MCF 10A (cell line): ENCODE results near the gene AGBL1. TPM values are rescaled to one million over a fixed set of nuclear protein-coding genes. Genes with fewer than 3 reads are reported as not detected.

Source experiments
- Bru-seq: library from RNA; stranded (reverse); fragments of 400-500 nt; gene quantifications from one replicate; lab custom pipeline; 2021; lab: Mats Ljungman, UMichigan
- BruChase-seq, 2 experiments: library from RNA; stranded (reverse); fragments of 400-500 nt; gene quantifications; one replicate each; lab custom pipeline; 2021; lab: Mats Ljungman, UMichigan
- BruUV-seq: library from RNA; stranded (reverse); fragments of 400-500 nt; replicated peaks from 2 replicates; lab custom pipeline; 2021; lab: Mats Ljungman, UMichigan
- CTCF ChIA-PET: fragments of 300-600 bp; sonication (Branson Sonifier 250); formaldehyde crosslinking; extraction: SDS; loops from one replicate; lab custom pipeline; 2021; ENCODE audit warnings: antibody characterized with exemption, inconsistent platforms; lab: Yijun Ruan, JAX
- POLR2A ChIA-PET: fragments of 300-600, 350-650 bp; sonication (Branson Sonifier 250); formaldehyde crosslinking; extraction: SDS; loops from one replicate; lab custom pipeline; 2020; ENCODE audit warnings: antibody characterized with exemption, inconsistent platforms; lab: Yijun Ruan, JAX
- DNase-seq: peaks from one replicate; pipeline ENCODE4 v3.0.0-alpha.2; 2018; ENCODE audit not compliant: unreplicated experiment
- H3K27ac Mint-ChIP-seq: one replicate; pipeline ENCODE4 v1.8.0; 2022; ENCODE audit warnings: mild to moderate bottlenecking, low read depth, mixed read lengths; ENCODE audit not compliant: unreplicated experiment
- H3K27me3 Mint-ChIP-seq: one replicate; pipeline ENCODE4 v1.8.0; 2022; ENCODE audit warnings: mixed read lengths; ENCODE audit not compliant: insufficient read depth, unreplicated experiment
- H3K36me3 Mint-ChIP-seq: one replicate; pipeline ENCODE4 v1.8.0; 2022; ENCODE audit warnings: mild to moderate bottlenecking, moderate library complexity, mixed read lengths; ENCODE audit not compliant: insufficient read depth, unreplicated experiment
- H3K4me1 Mint-ChIP-seq: one replicate; pipeline ENCODE4 v1.8.0; 2022; ENCODE audit warnings: mixed read lengths; ENCODE audit not compliant: insufficient read depth, unreplicated experiment
- H3K4me3 Mint-ChIP-seq: one replicate; pipeline ENCODE4 v1.8.0; 2022; ENCODE audit warnings: mild to moderate bottlenecking, moderate library complexity, mixed read lengths; ENCODE audit not compliant: unreplicated experiment
- H3K9me3 Mint-ChIP-seq: one replicate; pipeline ENCODE4 v1.8.0; 2022; ENCODE audit warnings: mixed read lengths; ENCODE audit not compliant: unreplicated experiment
- CTCF ChIP-seq: fragments of 200-600 bp; IDR thresholded peaks from one replicate; pipeline ENCODE4 v1.8.0; 2022; ENCODE audit warnings: antibody characterized with exemption, mild to moderate bottlenecking; ENCODE audit not compliant: unreplicated experiment
- intact Hi-C: fragments of 100-400 bp; cut with micrococcal nuclease; formaldehyde crosslinking; loops from 2 replicates; pipeline ENCODE4 v1.14.1; 2022
- long read RNA-seq: library from polyadenylated mRNA; stranded (forward); transcript quantifications from one replicate; pipeline ENCODE4 v2.0.0, GENCODE V29; 2022
- total RNA-seq: library from RNA; stranded (reverse); gene quantifications from 2 replicates; pipeline ENCODE4 v1.2.3, GENCODE V29; 2022

AGBL1 gene
- total RNA-seq: not detected in 2 replicates
- Bru-seq, nascent RNA: percentile 6 among the genes with signal in this experiment
- percentile 7 among the genes with signal in this experiment for BruChase-seq, experiment 1, labeled RNA remaining after a 6-hour chase
- BruChase-seq, experiment 2, labeled RNA remaining after a 2-hour chase: percentile 9 among the genes with signal in this experiment
- long read RNA-seq, partial matches to known transcripts: 0 of 3 reads
- long read RNA-seq, other reads (novel, unspliced or antisense): 3 of 3 reads

DNA sequence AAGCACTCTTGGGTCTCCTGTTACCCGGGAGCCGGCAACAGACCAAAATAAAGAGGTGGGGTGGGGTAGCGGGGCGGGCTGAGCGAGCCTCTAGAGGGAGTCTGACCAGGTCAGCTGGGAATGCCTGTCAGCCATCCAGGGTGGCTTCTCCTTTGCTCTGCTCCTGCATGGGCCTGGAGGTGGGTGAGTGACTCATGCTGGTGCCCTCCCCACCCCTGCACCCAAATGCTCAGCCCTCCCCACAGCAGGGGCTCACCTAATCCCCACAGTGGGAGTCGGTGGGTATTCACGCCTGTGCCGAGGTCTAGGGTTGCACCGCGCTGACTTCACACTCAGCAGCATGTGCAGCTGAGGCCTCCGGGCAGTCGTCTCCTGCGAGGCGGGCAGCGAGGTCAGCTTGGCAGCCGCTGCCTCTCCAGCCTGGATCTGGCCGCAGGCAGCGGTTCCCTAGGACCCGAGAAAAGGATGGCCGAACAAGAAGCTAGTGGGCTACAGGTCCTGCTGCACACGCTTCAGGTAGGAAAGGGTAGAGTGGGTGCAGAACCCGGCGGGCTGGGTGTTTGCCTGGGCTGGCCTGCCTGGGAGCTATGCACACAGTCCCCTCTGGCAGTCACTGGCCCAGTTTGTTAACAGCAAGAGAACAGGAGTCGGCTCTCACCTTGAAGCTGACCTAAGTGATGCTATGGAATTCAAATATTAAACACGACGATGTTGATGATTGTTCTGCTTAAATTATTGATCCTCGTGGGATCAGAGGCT, at the start of gene AGBL1:
TSS of gene AGBL1 (plus strand) at position 364 of the 759 bp plus-strand sequence.
- BruUV-seq: no TSS peak
- TF ChIP-seq CTCF: no peak
- CTCF ChIA-PET: interaction anchor here (0.5 kb wide), 1 partner anchor 684 kb away, joined by 4 read pairs; no protein-coding TSS in a partner anchor
- no peak within 1 kb of the TSS for H3K4me3 Mint-ChIP-seq
- no peaks in the 10 kb centered on the region for H3K36me3 Mint-ChIP-seq
- peaks cover 53% of the 10 kb centered on the region for H3K27me3 Mint-ChIP-seq
- no peak within 1 kb of the TSS for H3K27ac Mint-ChIP-seq
- H3K4me1 Mint-ChIP-seq: no peaks in the 10 kb centered on the region
- DNase-seq: no peak
- POLR2A ChIA-PET: no interaction called here
- no peaks in the 10 kb centered on the region for H3K9me3 Mint-ChIP-seq
- intact Hi-C loops: no loop called here

DNA sequence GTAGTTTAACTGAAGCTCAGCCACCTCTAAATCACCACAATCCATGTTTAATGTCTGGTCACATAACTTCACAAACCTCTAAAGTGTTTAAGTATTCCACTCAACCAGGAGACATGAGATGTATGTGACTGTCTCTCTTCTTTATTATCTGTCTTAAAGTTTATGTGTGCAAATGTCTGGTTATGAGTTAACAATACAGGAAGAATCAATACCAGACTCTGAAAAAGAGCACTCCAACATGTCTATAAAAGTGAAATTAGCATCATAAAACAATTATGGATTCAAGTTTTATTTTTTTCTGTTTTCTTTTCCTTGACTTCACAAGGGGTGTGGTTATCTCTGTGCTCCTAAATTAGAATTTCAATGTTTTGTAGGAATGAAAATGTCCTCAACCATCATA, 44.8 kb upstream of the AGBL1 start:
- no peak overlapping the region for H3K4me3 Mint-ChIP-seq
- no peaks in the 10 kb centered on the region for H3K4me1 Mint-ChIP-seq
- no peak for TF ChIP-seq CTCF
- POLR2A ChIA-PET: no interaction called here
- CTCF ChIA-PET: no interaction called here
- no peak overlapping the region for H3K27ac Mint-ChIP-seq
- intact Hi-C loops: no loop called here
- no peaks in the 10 kb centered on the region for H3K9me3 Mint-ChIP-seq
- BruUV-seq: no TSS peak
- no peaks in the 10 kb centered on the region for H3K36me3 Mint-ChIP-seq
- H3K27me3 Mint-ChIP-seq: no peaks in the 10 kb centered on the region
- no peak for DNase-seq

- no peaks in the 10 kb centered on the region for H3K36me3 Mint-ChIP-seq
- no peak overlapping the region for H3K4me3 Mint-ChIP-seq
- no peaks in the 10 kb centered on the region for H3K27me3 Mint-ChIP-seq
- intact Hi-C loops: no loop called here
- POLR2A ChIA-PET: no interaction called here
- no peaks in the 10 kb centered on the region for H3K9me3 Mint-ChIP-seq
- no peak for TF ChIP-seq CTCF
- H3K27ac Mint-ChIP-seq: no peak overlapping the region
- CTCF ChIA-PET: no interaction called here
- no peaks in the 10 kb centered on the region for H3K4me1 Mint-ChIP-seq
- DNase-seq: no peak
- BruUV-seq: no TSS peak
Observed at GRCh38 chr15:86036243-86036642, 43.4 kb upstream of the AGBL1 start.

GRCh38 chr15:86038491-86038890, 41.2 kb upstream of the AGBL1 start:
- DNase-seq: no peak
- POLR2A ChIA-PET: no interaction called here
- BruUV-seq: no TSS peak
- no peak for TF ChIP-seq CTCF
- no peaks in the 10 kb centered on the region for H3K27me3 Mint-ChIP-seq
- CTCF ChIA-PET: interaction anchor here (0.6 kb wide), 1 partner anchor 141 kb away, joined by 3 read pairs; no protein-coding TSS in a partner anchor
- no peak overlapping the region for H3K27ac Mint-ChIP-seq
- H3K4me3 Mint-ChIP-seq: no peak overlapping the region
- no peaks in the 10 kb centered on the region for H3K36me3 Mint-ChIP-seq
- intact Hi-C loops: no loop called here
- H3K4me1 Mint-ChIP-seq: no peaks in the 10 kb centered on the region
- H3K9me3 Mint-ChIP-seq: no peaks in the 10 kb centered on the region
